ENCODE measurements around the gene DNAJA3. TPM values are rescaled to one million over a fixed set of nuclear protein-coding genes. Genes with fewer than 3 reads are reported as not detected.
"Not testable (repeated sequence)": the region's sequence is repeated elsewhere in the genome, so short reads cannot be mapped to it uniquely, and the experiment has no call there.

DNAJA3 gene
- total RNA-seq, 1 donor: 50.1 TPM

GRCh38 chr16:4393240-4393600 is 32.4 kb upstream of the DNAJA3 start:
- no peak for TF ChIP-seq CTCF (IDR thresholded peaks at IDR 0.05; ENCODE audit: insufficient read depth, low read depth, low read length)
- DNase-seq (ENCODE audit: low read depth): peak; percentile 80
- H3K4me3 ChIP-seq (ENCODE audit: low read depth, low read length): no peak overlapping the region

- not testable (repeated sequence) for DNase-seq (ENCODE audit: low read depth)
These were observed 31.8 kb upstream of the DNAJA3 start for GRCh38 chr16:4393850-4394249.

GRCh38 chr16:4395055-4395726 is 30.5 kb upstream of the DNAJA3 start:
- no peak for DNase-seq (ENCODE audit: low read depth)
- no peak for TF ChIP-seq CTCF (IDR thresholded peaks at IDR 0.05; ENCODE audit: insufficient read depth, low read depth, low read length)
- no peak overlapping the region for H3K4me3 ChIP-seq (ENCODE audit: low read depth, low read length)

More at GRCh38 chr16:4393850-4394249, 31.8 kb upstream of the DNAJA3 start:
- not testable (repeated sequence) for H3K4me3 ChIP-seq (ENCODE audit: low read depth, low read length)

- no peak for TF ChIP-seq CTCF (IDR thresholded peaks at IDR 0.05; ENCODE audit: insufficient read depth, low read depth, low read length)
- DNase-seq (ENCODE audit: low read depth): no peak
- no peak overlapping the region for H3K4me3 ChIP-seq (ENCODE audit: low read depth, low read length)
These were observed 26.5 kb upstream of the DNAJA3 start for GRCh38 chr16:4399001-4399730.

- no peak for DNase-seq (ENCODE audit: low read depth)
- TF ChIP-seq CTCF (IDR thresholded peaks at IDR 0.05; ENCODE audit: insufficient read depth, low read depth, low read length): no peak
- H3K4me3 ChIP-seq (ENCODE audit: low read depth, low read length): no peak overlapping the region
These were observed 24.6 kb upstream of the DNAJA3 start for GRCh38 chr16:4401094-4401501.

- no peak for DNase-seq (ENCODE audit: low read depth)
- H3K4me3 ChIP-seq (ENCODE audit: low read depth, low read length): no peak overlapping the region
- TF ChIP-seq CTCF (IDR thresholded peaks at IDR 0.05; ENCODE audit: insufficient read depth, low read depth, low read length): no peak
These were observed 24.2 kb upstream of the DNAJA3 start for GRCh38 chr16:4401510-4401909.

GRCh38 chr16:4402439-4403132 is 23.1 kb upstream of the DNAJA3 start:
- peak; percentile 86 for TF ChIP-seq CTCF (IDR thresholded peaks at IDR 0.05; ENCODE audit: insufficient read depth, low read depth, low read length)
- DNase-seq (ENCODE audit: low read depth): peak; percentile 76
- H3K4me3 ChIP-seq (ENCODE audit: low read depth, low read length): no peak overlapping the region
